HEK293 (cell line): ENCODE measurements around the gene DNAAF5.

Source experiments
- CTCF ChIP-seq: fragments of 450-650 bp; formaldehyde crosslinking; IDR thresholded peaks from 2 replicates; pipeline ENCODE4 v1.5.1; 2016; ENCODE audit warnings: missing biosample characterization, missing genetic modification characterization
- KLF1 ChIP-seq: fragments of 450-650 bp; formaldehyde crosslinking; IDR thresholded peaks from 2 replicates; pipeline ENCODE4 v1.5.1; 2016; ENCODE audit warnings: missing biosample characterization, missing genetic modification characterization
- ZBTB1 ChIP-seq: fragments of 450-650 bp; formaldehyde crosslinking; IDR thresholded peaks from 2 replicates; pipeline ENCODE4 v1.5.1; 2016; ENCODE audit warnings: missing biosample characterization, missing genetic modification characterization
- ZBTB44 ChIP-seq: fragments of 450-650 bp; IDR thresholded peaks from 2 replicates; pipeline ENCODE4 v1.5.1; 2018; ENCODE audit warnings: missing biosample characterization, mild to moderate bottlenecking, missing genetic modification characterization
- ZNF121 ChIP-seq: fragments of 450-650 bp; formaldehyde crosslinking; IDR thresholded peaks from 2 replicates; pipeline ENCODE4 v1.5.1; 2016; ENCODE audit warnings: missing biosample characterization, missing genetic modification characterization
- ZNF169 ChIP-seq: fragments of 450-650 bp; formaldehyde crosslinking; IDR thresholded peaks from 2 replicates; pipeline ENCODE4 v1.5.1; 2016; ENCODE audit warnings: missing biosample characterization, missing genetic modification characterization
- ZNF184 ChIP-seq: fragments of 450-650 bp; IDR thresholded peaks from 2 replicates; pipeline ENCODE4 v1.5.1; 2018; ENCODE audit warnings: missing biosample characterization, mild to moderate bottlenecking, missing genetic modification characterization
- ZNF561 ChIP-seq: fragments of 450-650 bp; IDR thresholded peaks from 2 replicates; pipeline ENCODE4 v1.5.1; 2018; ENCODE audit warnings: missing biosample characterization, missing genetic modification characterization, borderline replicate concordance
- ZNF658 ChIP-seq: fragments of 450-650 bp; formaldehyde crosslinking; IDR thresholded peaks from 2 replicates; pipeline ENCODE4; 2016; ENCODE audit warnings: missing biosample characterization, missing genetic modification characterization
- ZNF660 ChIP-seq: fragments of 450-650 bp; IDR thresholded peaks from 2 replicates; pipeline ENCODE4 v1.5.1; 2018; ENCODE audit warnings: missing biosample characterization, mild to moderate bottlenecking, missing genetic modification characterization
- ZNF670 ChIP-seq: fragments of 450-650 bp; formaldehyde crosslinking; IDR thresholded peaks from 2 replicates; pipeline ENCODE4 v1.5.1; 2016; ENCODE audit warnings: missing biosample characterization, missing genetic modification characterization, low read depth
- ZSCAN18 ChIP-seq: fragments of 450-650 bp; formaldehyde crosslinking; IDR thresholded peaks from 2 replicates; pipeline ENCODE4 v1.5.1; 2016; ENCODE audit warnings: missing biosample characterization, missing genetic modification characterization
- TF ChIP-seq, protein P1 (sequence below): fragments of 450-650 bp; formaldehyde crosslinking; IDR thresholded peaks from 2 replicates; pipeline ENCODE4 v1.5.1; 2016; ENCODE audit warnings: missing biosample characterization, missing genetic modification characterization
- TF ChIP-seq, protein P2 (sequence below): sonication (generic); formaldehyde crosslinking; IDR thresholded peaks from 2 replicates; pipeline ENCODE4 v1.8.1; 2022; ENCODE audit warnings: mild to moderate bottlenecking, moderate library complexity, missing genetic modification reagents

DNA sequence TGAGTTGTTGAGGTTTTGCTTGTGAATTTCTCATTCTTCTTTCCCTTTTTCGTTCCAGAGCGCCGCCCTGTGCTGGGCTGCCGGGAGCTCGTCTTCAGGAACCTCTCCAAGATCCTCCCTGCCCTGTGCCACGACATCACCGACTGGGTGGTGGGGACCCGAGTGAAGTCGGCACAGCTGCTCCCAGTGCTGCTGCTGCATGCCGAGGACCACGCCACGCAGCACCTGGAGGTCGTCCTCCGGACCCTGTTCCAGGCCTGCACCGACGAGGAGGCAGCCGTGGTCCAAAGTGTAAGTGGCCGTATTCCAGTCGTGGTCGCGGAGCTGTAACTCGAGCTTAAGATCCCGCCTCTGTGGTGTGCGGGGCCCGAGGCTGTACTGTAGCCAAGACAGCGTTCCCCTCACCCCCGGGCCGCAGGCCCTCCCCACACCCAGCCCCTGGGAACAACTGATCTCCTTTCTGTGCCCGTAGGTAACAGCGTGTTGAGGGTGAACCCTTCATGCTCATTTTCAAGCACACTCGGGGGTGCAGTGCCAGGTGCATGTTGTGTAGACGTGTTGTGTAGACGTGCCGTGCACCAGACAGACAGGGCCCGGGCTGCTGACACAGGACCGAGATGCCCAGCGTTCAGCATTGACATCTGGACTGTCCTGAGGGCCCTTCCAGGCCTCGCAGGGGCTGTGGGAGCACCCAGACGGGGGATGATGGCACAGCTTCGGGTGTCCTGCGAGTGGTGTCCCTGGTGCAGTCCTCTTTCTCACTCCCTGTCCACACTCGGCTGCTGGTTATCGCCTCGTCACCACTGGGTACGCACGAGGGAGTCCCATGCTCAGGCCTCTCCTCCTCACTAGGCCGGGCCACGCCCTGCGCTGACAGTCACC is 28.3 kb downstream of the DNAAF5 start:
- TF ChIP-seq, protein P1, sequence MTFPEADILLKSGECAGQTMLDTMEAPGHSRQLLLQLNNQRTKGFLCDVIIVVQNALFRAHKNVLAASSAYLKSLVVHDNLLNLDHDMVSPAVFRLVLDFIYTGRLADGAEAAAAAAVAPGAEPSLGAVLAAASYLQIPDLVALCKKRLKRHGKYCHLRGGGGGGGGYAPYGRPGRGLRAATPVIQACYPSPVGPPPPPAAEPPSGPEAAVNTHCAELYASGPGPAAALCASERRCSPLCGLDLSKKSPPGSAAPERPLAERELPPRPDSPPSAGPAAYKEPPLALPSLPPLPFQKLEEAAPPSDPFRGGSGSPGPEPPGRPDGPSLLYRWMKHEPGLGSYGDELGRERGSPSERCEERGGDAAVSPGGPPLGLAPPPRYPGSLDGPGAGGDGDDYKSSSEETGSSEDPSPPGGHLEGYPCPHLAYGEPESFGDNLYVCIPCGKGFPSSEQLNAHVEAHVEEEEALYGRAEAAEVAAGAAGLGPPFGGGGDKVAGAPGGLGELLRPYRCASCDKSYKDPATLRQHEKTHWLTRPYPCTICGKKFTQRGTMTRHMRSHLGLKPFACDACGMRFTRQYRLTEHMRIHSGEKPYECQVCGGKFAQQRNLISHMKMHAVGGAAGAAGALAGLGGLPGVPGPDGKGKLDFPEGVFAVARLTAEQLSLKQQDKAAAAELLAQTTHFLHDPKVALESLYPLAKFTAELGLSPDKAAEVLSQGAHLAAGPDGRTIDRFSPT (tag by site-specific recombination) = no peak
- TF ChIP-seq ZSCAN18 (tag by site-specific recombination) (no peak), CTCF (tag by site-specific recombination) (no peak), ZNF184 (no peak), ZBTB1 (tag by site-specific recombination) (no peak), KLF1 (tag by site-specific recombination) (no peak), ZNF561 (tag by site-specific recombination) (no peak), ZNF121 (tag by site-specific recombination) (no peak), ZNF670 (no peak), ZNF660 (tag by site-specific recombination) (no peak), ZNF169 (tag by site-specific recombination) (no peak), ZNF658 (tag by site-specific recombination) (no peak), ZBTB44 (no peak)
- TF ChIP-seq, protein P2, sequence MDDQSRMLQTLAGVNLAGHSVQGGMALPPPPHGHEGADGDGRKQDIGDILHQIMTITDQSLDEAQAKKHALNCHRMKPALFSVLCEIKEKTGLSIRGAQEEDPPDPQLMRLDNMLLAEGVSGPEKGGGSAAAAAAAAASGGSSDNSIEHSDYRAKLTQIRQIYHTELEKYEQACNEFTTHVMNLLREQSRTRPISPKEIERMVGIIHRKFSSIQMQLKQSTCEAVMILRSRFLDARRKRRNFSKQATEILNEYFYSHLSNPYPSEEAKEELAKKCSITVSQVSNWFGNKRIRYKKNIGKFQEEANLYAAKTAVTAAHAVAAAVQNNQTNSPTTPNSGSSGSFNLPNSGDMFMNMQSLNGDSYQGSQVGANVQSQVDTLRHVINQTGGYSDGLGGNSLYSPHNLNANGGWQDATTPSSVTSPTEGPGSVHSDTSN (CRISPR knock-in tag) = no peak
